ENCODE results near the gene RBKS.
"Not testable (repeated sequence)": the region's sequence is repeated elsewhere in the genome, so short reads cannot be mapped to it uniquely, and the experiment has no call there.

Gene RBKS

GRCh38 chr2:27906074-27906473 lies 15.9 kb upstream of the RBKS start:
- no peak for DNase-seq (ENCODE audit: low read depth)

- no peak for DNase-seq (ENCODE audit: low read depth)
These were observed 14.1 kb upstream of the RBKS start for GRCh38 chr2:27904405-27904665.

- no peak for DNase-seq (ENCODE audit: low read depth)
These were observed 13.6 kb upstream of the RBKS start for GRCh38 chr2:27903649-27904404.

DNA sequence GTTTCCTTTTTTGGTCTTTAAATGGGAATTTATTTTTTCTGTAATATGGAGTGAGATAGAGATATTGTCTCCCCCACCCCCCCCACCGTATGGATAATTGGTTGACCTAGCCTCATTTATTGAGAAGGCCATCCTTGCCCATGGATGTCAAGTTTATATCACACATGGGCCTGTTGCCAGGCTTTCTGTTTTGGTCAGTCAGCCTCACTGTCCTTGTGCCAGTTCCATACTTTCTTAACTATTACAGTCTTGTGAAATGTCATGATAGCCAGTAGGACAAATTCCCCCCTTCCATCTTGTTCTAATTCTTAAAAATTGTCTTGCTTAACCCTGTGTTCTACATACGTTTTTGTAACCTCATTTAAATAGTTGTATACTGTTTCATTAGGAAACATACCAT lies 12.8 kb upstream of the RBKS start:
- no peak for DNase-seq (ENCODE audit: low read depth)

DNA sequence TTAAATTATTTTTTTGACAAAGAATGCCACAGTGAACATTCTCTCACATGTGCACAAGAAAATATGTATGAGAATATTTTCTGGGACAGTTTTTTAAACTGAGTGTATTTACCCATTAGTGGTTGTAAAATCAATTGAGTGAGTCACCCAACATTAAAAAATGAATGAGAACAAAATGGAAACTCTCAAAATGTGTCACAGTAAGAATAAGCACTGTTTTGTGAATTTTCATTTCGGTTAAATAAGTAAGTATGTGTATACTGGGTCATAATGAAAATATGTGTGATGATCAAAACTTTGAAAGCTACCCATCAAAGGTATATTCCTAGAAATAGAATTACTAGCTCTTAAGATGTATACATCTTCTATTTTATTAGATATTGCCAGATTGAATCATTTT lies 11.9 kb upstream of the RBKS start:
- DNase-seq (ENCODE audit: low read depth): no peak

DNA sequence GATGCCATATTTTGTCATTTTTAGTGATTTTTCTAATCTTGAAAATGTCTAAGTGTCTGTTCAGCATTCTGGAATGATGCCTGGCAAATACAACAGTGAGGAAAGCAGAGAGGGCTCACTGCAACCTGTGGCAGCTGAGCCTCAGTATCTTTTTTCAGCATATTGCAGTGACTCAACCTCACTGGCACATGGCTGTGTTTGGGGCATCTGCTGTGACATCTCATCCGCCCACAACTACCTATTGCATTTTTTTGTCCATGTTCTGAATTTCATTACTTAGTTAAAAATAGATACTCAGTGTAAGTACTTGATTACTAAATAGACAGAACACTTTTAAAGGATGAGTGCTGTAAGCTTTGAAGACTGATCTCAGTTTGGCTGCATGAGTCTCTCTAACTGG lies 11.0 kb upstream of the RBKS start:
- DNase-seq (ENCODE audit: low read depth): no peak

- no peak for DNase-seq (ENCODE audit: low read depth)
These were observed 7.5 kb upstream of the RBKS start for GRCh38 chr2:27897717-27898116.

DNA sequence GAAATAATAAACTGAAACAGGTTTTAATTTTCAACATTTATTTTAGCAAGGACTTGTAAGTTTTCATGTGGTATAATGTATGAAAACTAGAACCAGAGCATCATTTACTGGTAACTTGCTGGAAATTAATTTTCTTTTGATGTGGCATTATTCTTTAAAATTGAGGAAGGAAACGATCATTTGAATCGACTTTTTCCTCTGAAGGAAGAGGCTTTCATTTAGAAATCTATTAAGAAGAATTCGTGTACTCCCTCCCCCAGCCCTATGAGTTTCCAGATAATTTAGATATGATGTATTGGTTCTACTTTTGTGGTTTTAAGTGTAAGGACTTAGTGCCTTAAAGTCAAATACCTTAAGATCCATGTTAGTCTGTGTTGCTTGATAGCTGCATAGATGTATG lies 2.8 kb upstream of the RBKS start:
- DNase-seq (ENCODE audit: low read depth): no peak

GRCh38 chr2:27891673-27892105 lies 1.5 kb upstream of the RBKS start:
- DNase-seq (ENCODE audit: low read depth): no peak

DNA sequence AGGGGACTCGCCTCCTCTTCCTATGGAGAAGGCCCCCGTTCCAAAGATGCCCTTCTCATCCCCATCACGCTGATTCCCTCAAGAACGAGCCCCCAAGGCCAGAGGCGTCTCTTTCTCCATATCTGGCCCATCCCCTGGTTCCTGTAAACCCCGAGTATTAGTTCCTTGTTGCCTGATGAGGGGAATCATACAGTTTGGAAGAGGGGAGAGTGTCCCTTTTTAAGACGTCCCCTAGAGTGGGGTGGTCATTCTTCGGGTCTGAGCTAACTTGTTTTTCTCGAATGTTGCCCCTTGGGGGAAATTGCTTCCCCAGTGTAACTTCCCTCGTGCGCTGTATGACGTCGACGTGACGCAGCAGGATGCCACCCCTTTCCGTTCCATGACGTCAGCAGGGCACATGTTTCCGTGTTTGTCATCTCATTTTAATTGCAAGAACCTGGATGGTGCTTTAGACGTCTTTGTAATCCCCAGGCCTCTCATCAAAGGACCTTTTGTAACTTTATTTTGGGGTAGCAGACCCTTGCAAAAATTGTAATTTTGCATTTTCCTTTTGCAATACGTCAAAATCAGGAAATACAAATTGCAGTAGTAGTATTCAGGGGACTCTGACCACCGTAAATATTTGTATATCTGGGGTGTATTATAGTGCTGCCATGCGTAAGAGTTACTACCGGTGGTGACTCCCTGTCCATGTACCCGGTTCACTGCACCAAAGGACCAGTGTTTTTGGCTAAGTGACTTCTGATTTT lies 911 bp upstream of the RBKS start:
- peak; percentile 75 for DNase-seq (ENCODE audit: low read depth)

DNA sequence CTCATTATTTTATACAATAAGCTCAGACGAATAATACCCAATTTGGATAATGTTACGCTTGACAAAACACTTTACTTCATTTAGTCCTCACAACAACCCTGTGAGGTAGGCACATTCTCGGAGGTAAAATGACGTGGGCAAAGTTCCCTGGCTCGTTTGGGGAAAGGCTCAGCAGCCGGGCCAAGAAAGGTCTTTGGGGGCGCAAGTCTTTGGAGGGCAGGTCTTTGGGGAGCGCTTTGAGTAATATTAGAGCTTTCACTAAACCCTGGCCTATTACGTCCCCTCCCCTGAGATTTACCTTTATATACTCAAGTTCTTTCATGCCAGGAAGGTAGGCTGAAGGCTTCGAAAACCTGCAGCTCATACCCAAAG lies 427 bp downstream of the RBKS start:
- no peak for DNase-seq (ENCODE audit: low read depth)

DNA sequence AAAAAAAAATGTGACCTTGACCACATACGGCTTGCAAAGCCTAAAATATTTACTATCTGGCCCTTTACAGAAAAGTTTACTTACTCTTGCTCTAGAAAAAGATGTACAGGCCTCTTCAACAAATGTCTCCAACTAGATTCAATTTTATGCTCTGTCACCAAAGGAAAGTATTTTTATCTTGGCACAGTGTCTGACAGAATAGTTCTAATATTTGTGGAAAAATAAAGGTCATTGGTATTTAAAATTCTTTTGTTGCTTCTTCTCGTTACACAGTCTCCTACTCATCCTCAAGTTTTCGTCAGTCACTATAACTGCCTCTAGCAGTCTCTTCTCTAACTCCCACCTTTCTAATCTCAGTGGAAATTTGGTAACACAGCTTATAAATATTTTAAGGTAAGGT lies 1.4 kb downstream of the RBKS start:
- no peak for DNase-seq (ENCODE audit: low read depth)

DNA sequence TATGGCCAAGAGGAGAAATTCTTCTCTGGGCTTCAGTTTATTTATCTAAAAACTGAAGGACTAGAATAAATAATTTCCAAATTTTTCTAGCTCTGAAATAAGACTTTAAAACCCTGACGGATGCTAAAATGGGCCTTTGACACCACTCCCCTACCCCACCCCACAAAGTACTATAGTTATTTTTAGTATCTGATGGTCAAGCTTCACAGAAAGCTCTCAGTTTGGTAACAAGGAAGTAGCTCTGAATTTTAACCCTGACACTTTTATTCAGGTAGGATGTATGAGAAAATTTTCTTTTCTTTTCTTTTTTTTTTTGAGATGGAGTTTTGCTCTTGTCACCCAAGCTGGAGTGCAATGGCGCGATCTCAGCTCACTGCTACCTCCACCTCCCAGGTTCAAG lies 2.4 kb downstream of the RBKS start:
- DNase-seq (ENCODE audit: low read depth): no peak

DNA sequence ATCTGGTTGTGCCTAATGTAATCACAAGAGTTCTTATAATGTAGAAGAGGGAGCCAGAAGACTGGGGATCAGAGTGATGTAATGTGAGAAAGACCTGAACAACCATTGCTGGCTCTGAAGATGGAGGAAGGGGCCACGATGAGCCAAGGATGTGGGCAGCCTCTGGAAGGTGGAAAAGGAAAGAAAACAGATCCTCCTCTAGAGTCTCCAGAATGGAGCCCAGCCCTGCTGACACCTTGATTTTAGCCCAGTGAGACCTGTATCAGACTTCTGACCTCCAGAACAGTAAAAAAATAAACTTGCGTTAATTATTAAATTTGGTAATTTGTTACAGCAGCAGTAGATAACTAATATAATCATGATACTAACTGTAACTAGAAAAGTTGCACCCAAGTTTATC lies 3.1 kb downstream of the RBKS start:
- no peak for DNase-seq (ENCODE audit: low read depth)

GRCh38 chr2:27886322-27886721 lies 3.9 kb downstream of the RBKS start:
- DNase-seq (ENCODE audit: low read depth): no peak

DNA sequence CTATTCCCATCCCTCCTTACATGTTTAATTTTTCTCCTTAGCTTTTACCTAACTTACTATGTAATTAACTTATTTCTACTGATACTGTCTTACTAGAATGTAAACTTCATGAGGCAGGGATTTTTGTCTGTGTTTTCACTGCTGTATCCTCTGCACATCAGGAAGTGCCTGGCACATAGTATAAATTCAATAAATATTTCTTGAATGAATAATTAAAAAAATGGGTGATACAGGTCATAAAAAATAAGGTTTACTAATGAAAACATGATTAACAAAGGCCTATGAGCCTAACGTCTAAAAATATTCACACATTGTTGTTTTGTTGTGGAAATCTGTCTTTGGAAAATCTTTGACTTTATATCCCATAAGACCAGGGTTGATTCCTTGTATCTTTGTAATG lies 4.5 kb downstream of the RBKS start:
- DNase-seq (ENCODE audit: low read depth): no peak

- DNase-seq (ENCODE audit: low read depth): no peak
These were observed 5.0 kb downstream of the RBKS start for GRCh38 chr2:27885234-27885633.

- no peak for DNase-seq (ENCODE audit: low read depth)
These were observed 5.6 kb downstream of the RBKS start for GRCh38 chr2:27884601-27885000.

GRCh38 chr2:27882584-27882922 lies 7.6 kb downstream of the RBKS start:
- not testable (repeated sequence) for DNase-seq (ENCODE audit: low read depth)

GRCh38 chr2:27881815-27882583 lies 8.2 kb downstream of the RBKS start:
- not testable (repeated sequence) for DNase-seq (ENCODE audit: low read depth)

- DNase-seq (ENCODE audit: low read depth): no peak
These were observed 11.4 kb downstream of the RBKS start for GRCh38 chr2:27878825-27879224.

DNA sequence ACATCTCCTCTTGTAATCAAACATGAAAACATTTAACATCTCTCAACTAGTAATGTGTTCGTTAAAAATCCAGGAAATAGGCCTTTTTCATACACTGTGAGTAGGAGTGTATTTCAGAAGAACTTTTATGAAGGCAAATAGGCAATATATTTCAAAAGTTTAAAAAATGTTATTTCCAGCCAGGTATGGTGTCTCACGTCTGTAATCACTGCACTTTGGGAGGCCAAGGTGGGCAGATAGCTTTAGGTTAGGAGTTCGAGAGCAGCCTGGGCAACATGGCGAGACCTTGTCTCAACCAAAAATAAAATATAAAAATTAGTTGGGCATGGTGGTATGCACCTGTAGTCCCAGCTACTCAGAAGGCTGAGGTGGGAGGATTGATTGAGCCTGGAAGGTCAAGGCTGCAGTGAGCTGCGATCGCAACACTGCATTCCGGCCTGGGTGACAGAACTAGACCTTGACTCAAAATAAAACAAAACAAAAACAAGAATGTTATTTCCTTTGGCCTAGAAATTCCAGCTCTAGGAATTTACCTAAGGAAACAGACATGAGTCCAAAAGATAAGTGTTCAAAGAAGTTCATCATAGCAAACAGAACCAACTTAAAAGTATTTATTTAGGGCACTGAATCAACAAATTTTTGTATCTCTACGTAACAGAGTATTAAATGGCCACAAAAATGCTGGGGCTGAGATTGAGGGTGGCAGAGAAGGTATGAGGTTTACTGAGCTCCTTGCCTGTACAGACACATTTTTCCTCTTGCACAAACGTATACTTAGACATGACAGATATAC lies 14.9 kb downstream of the RBKS start:
- no peak for DNase-seq (ENCODE audit: low read depth)

- no peak for DNase-seq (ENCODE audit: low read depth)
These were observed 17.1 kb downstream of the RBKS start for GRCh38 chr2:27873091-27873490.

Measured in stromal cell of bone marrow (primary cell).